K562 (cell line): Measurements from ENCODE around the gene UBE3B. TPM values are rescaled to one million over a fixed set of nuclear protein-coding genes. Genes with fewer than 3 reads are reported as not detected.

Experiments
- ATAC-seq: fragments of 200-7000 bp; cut with Tn5 transposase; 3 replicates; pipeline ENCODE4 v1.9.1; 2020; ENCODE audit warnings: moderate library complexity
- BruUV-seq: library from RNA; stranded (reverse); fragments of 400-500 nt; replicated peaks from 2 replicates; lab custom pipeline; 2021; lab: Mats Ljungman, UMichigan
- CTCF ChIA-PET: fragments of 300-600 bp; formaldehyde crosslinking; extraction: SDS; loops from one replicate; lab custom pipeline; 2021; ENCODE audit warnings: low intra/inter-chr PET ratio; lab: Yijun Ruan, JAX
- POLR2A ChIA-PET: fragments of 300-600, 350-650 bp; sonication (Branson Sonifier 250); formaldehyde crosslinking; extraction: SDS; loops from one replicate; lab custom pipeline; 2021; ENCODE audit warnings: antibody characterized with exemption, inconsistent platforms; lab: Yijun Ruan, JAX
- DNase-seq, 4 experiments: peaks; one replicate each; pipeline versions ENCODE4 v3.0.0 to v3.0.0-alpha.2; 2011 to 2018; ENCODE audit warnings: low spot score in 3 of 4, mixed read lengths in 3 of 4; ENCODE audit errors: extremely low read depth in 1 of 4
- FAIRE-seq: peaks from 2 replicates; lab custom pipeline; 2011; peaks lifted over from hg19 to GRCh38; lab: Jason Lieb, UNC
- H2AFZ ChIP-seq: 2 replicates; pipeline ENCODE4 v1.6.0; 2011; ENCODE audit warnings: low read depth, low read length, control low read depth, inconsistent platforms
- H3K27ac ChIP-seq: fragments of 200-600 bp; 3 replicates; pipeline ENCODE4 v1.8.0; 2011; ENCODE audit warnings: low read depth, mild to moderate bottlenecking, control low read depth, inconsistent platforms, low read length, moderate library complexity, mixed read lengths; ENCODE audit errors: extremely low read depth
- H3K27me3 ChIP-seq, 2 experiments: fragments of 300-600 bp in 1 of 2; 2 replicates in 1 of 2; 3 replicates in 1 of 2; pipeline versions ENCODE4 v1.6.0 to v1.8.0; 2011; ENCODE audit warnings: inconsistent platforms in 2 of 2, low read length in 2 of 2, mild to moderate bottlenecking in 1 of 2, mixed read lengths in 1 of 2, moderate library complexity in 1 of 2; ENCODE audit not compliant: control insufficient read depth in 2 of 2, insufficient read depth in 2 of 2
- H3K36me3 ChIP-seq: fragments of 300-600 bp; 3 replicates; pipeline ENCODE4 v1.8.0; 2011; ENCODE audit warnings: mild to moderate bottlenecking, low read length, inconsistent platforms; ENCODE audit not compliant: control insufficient read depth, insufficient read depth
- H3K4me1 ChIP-seq, 2 experiments: fragments of 200-600 bp in 1 of 2; replicated peaks in 1 of 2; 2 replicates in 1 of 2; 3 replicates in 1 of 2; pipeline versions ENCODE4 v1.5.1 to v1.8.0; 2011; ENCODE audit warnings: inconsistent platforms in 2 of 2, low read length in 2 of 2, mild to moderate bottlenecking in 1 of 2, mixed read lengths in 1 of 2, moderate library complexity in 1 of 2; ENCODE audit not compliant: control insufficient read depth in 2 of 2, insufficient read depth in 2 of 2
- H3K4me2 ChIP-seq: 2 replicates; pipeline ENCODE4 v1.6.1; 2011; ENCODE audit warnings: low read length, control low read depth, inconsistent platforms, mixed read lengths; ENCODE audit not compliant: insufficient read depth
- H3K4me3 ChIP-seq: fragments of 200-600 bp; sonication (generic), shearing (Covaris generic); 2 replicates; pipeline ENCODE4 v1.5.1; 2016; ENCODE audit warnings: control low read depth, inconsistent platforms
- H3K79me2 ChIP-seq: fragments of 200-600 bp; 3 replicates; pipeline ENCODE4 v1.8.0; 2011; ENCODE audit warnings: low read length, inconsistent platforms; ENCODE audit not compliant: control insufficient read depth, insufficient read depth
- H3K9ac ChIP-seq, 2 experiments: 2 replicates each; pipeline versions ENCODE4 v1.6.0 to v1.6.1; 2011; ENCODE audit warnings: low read depth in 2 of 2, low read length in 2 of 2, control low read depth in 1 of 2, inconsistent platforms in 1 of 2, mild to moderate bottlenecking in 1 of 2, mixed read lengths in 1 of 2; ENCODE audit not compliant: insufficient read depth in 1 of 2
- H3K9me1 ChIP-seq: one replicate; pipeline ENCODE4 v1.6.0; 2011; ENCODE audit warnings: inconsistent platforms, mild to moderate bottlenecking, low read length, moderate library complexity; ENCODE audit not compliant: control insufficient read depth, insufficient read depth
- H3K9me3 ChIP-seq: replicated peaks from 2 replicates; pipeline ENCODE4 v1.5.1; 2011; ENCODE audit warnings: low read depth, low read length, inconsistent platforms; ENCODE audit not compliant: control insufficient read depth, insufficient read depth
- H4K20me1 ChIP-seq: replicated peaks from 2 replicates; pipeline ENCODE4 v1.6.1; 2011; ENCODE audit warnings: low read length, inconsistent platforms, mixed read lengths; ENCODE audit not compliant: control insufficient read depth, insufficient read depth
- CBFA2T2 ChIP-seq: fragments of 450-650 bp; conservative IDR thresholded peaks from 2 replicates; pipeline ENCODE4 v1.6.1; 2017; ENCODE audit warnings: mild to moderate bottlenecking
- CCNT2 ChIP-seq: IDR thresholded peaks from 2 replicates; pipeline ENCODE4 v1.6.1; 2011; ENCODE audit warnings: borderline replicate concordance, low read depth, mild to moderate bottlenecking, moderate library complexity, mixed read lengths, low read length; ENCODE audit not compliant: insufficient read length; ENCODE audit errors: extremely low read depth
- CXXC5 ChIP-seq: fragments of 250-450 bp; sonication (Bioruptor Pico); IDR thresholded peaks from 2 replicates; pipeline ENCODE4 v1.8.0; 2022; ENCODE audit warnings: inconsistent platforms, mild to moderate bottlenecking, moderate library complexity
- NR2F6 ChIP-seq: fragments of 450-650 bp; formaldehyde crosslinking; IDR thresholded peaks from 2 replicates; pipeline ENCODE4 v1.4.0; 2020; ENCODE audit warnings: mild to moderate bottlenecking
- PCBP1 ChIP-seq: fragments of 200-400 bp; formaldehyde crosslinking; IDR thresholded peaks from 2 replicates; pipeline ENCODE4 v1.6.1; 2018; ENCODE audit warnings: mild to moderate bottlenecking, low read depth, low read length; ENCODE audit not compliant: poor library complexity, severe bottlenecking
- SIX5 ChIP-seq, 2 experiments: IDR thresholded peaks; 2 replicates each; pipeline ENCODE4 v1.6.1; 2011; ENCODE audit warnings: low read length in 2 of 2, borderline replicate concordance in 1 of 2, low read depth in 1 of 2, mild to moderate bottlenecking in 1 of 2, moderate library complexity in 1 of 2; ENCODE audit not compliant: insufficient read depth in 1 of 2
- SRSF7 ChIP-seq: fragments of 200-400 bp; formaldehyde crosslinking; optimal IDR thresholded peaks from 2 replicates; pipeline ENCODE3; 2017; ENCODE audit warnings: mild to moderate bottlenecking, low read depth, low read length
- ZNF23 ChIP-seq: fragments of 250-450 bp; sonication (Bioruptor Pico); IDR thresholded peaks from 2 replicates; pipeline ENCODE4 v1.4.0; 2020; ENCODE audit warnings: mild to moderate bottlenecking
- ZNF274 ChIP-seq: IDR thresholded peaks from 2 replicates; pipeline ENCODE4 v1.6.1; 2011; ENCODE audit warnings: low read depth, mild to moderate bottlenecking, low read length, moderate library complexity, borderline replicate concordance
- WGBS: fragments of 100-300 bp; shearing (Covaris generic); methylation state at CpG from one replicate; pipeline ENCODE4 v1.1.6; 2016; ENCODE audit warnings: low coverage, mixed read lengths; ENCODE audit not compliant: insufficient coverage; ENCODE audit errors: missing lambda C conversion rate; 5-methylcytosine and 5-hydroxymethylcytosine counted together
- in situ Hi-C: fragments of 300-500 bp; cut with MboI; formaldehyde crosslinking; loops from 4 replicates; pipeline ENCODE4 v1.15.0; 2018; ENCODE audit warnings: inconsistent platforms, mixed read lengths
- intact Hi-C: fragments of 100-400 bp; cut with micrococcal nuclease; formaldehyde crosslinking; loops from 2 replicates; pipeline ENCODE4 v1.14.2; 2022
- polyA plus RNA-seq, 8 experiments: library from polyadenylated mRNA; depleted of rRNA in 4 of 8; stranded (reverse) in 5 of 8; unstranded in 3 of 8; fragments of >200 nt; fragmentation: Nextera tagmentation in 2 of 8; fragmentation: Illumina TruSeq in 1 of 8; extraction: Ambion mirVana in 2 of 8; extraction: Trizol in 1 of 8; gene quantifications; 2 replicates each; pipeline versions ENCODE4 v1.2.1 to v1.2.3, GENCODE V29; 2011 to 2014; ENCODE audit warnings: inconsistent platforms in 1 of 8, missing spikeins in 1 of 8
- total RNA-seq, 7 experiments: library from RNA; depleted of rRNA in 6 of 7; stranded (reverse); fragments of >200 nt in 6 of 7; fragmentation: Illumina TruSeq in 2 of 7; extraction: Trizol in 2 of 7; gene quantifications; 2 replicates each; pipeline versions ENCODE4 v1.2.1 to v1.2.3, GENCODE V29; 2011 to 2021; ENCODE audit warnings: low replicate concordance in 1 of 7
- TF ChIP-seq, protein P1 (sequence below), 2 experiments: fragments of 450-650 bp in 1 of 2; sonication (generic) in 1 of 2; formaldehyde crosslinking; conservative IDR thresholded peaks; 2 replicates each; pipeline versions ENCODE4 v1.4.0 to v1.8.1; 2020 to 2022; ENCODE audit warnings: mild to moderate bottlenecking in 1 of 2, missing genetic modification reagents in 1 of 2
- TF ChIP-seq, protein P2 (sequence below): fragments of 150-350 bp; IDR thresholded peaks from 2 replicates; pipeline ENCODE4 v1.6.1; 2014; ENCODE audit warnings: low read depth, mild to moderate bottlenecking, low read length, borderline replicate concordance
- TF ChIP-seq, protein P3 (sequence below): sonication (generic); formaldehyde crosslinking; IDR thresholded peaks from 2 replicates; pipeline ENCODE4 v1.8.0; 2022; ENCODE audit warnings: missing genetic modification reagents, mild to moderate bottlenecking, moderate library complexity, borderline replicate concordance
- TF ChIP-seq, protein P4 (sequence below): fragments of 250-450 bp; sonication (Bioruptor Pico); IDR thresholded peaks from 2 replicates; pipeline ENCODE4 v1.5.0; 2020; ENCODE audit warnings: mild to moderate bottlenecking, borderline replicate concordance

The UBE3B gene
- total and polyA plus RNA-seq, 9 of the 15 experiments (the other 6 are each of a cell fraction or from before 2014, with no cell fraction given), result 7.6 to 23.6 (median 15.5) TPM

DNA sequence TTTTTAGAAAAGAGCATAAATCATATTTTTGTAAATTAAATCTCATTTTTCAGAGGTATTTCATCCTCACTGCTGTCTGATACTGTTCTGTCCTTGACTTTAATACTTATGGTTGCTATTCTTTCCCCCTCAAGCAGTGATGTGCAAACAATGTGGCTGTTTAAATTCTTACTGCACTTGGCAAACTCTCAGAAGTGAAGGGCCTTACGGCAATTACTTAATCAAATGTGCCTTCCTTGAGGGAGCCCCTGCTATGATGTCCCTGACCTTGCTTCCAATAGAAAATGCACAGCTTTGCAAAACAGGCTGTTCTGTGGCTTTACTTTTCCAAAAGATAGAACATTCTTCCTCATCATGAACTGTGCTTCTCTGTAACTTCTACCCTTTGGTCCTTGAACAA lies 35.2 kb downstream of the UBE3B start (continued):
- TF ChIP-seq, protein P1, sequence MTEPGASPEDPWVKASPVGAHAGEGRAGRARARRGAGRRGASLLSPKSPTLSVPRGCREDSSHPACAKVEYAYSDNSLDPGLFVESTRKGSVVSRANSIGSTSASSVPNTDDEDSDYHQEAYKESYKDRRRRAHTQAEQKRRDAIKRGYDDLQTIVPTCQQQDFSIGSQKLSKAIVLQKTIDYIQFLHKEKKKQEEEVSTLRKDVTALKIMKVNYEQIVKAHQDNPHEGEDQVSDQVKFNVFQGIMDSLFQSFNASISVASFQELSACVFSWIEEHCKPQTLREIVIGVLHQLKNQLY (CRISPR knock-in tag; conservative IDR thresholded peaks at IDR 0.05), result no peak

DNA sequence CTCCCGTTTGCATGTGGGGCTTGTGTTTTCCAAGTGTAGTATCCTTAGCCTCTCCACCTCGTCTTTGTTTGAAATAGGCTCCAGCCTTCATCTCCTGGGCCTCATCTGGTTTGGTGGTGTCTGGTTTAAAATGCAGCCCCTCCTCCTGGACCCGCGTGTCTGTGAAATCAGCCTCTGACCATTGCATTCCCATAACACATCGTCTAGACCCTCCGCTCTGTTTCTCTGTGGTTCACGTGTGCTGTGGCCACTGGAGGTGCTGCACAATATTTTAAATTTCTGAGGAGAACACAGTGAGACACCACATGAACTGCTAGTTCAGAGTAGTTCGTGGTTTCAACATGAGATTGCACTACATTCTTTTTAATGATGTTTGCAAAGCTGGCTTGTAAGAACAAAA lies 35.6 kb downstream of the UBE3B start:
- WGBS, result 55% methylated on average over 8 of the region's 8 CpGs
- Histone ChIP-seq H3K4me2 (no peak overlapping the region), H3K9ac (no peak overlapping the region), H3K4me3 (no peak overlapping the region), H3K36me3 (peaks cover 48% of the 10 kb centered on the region; the same call in 2 of the 3 replicates), H3K79me2 (no peaks in the 10 kb centered on the region), H3K27me3 (no peaks in the 10 kb centered on the region), H3K9me3 (no peaks in the 10 kb centered on the region), H3K9me1 (no peaks in the 10 kb centered on the region), H4K20me1 (no peaks in the 10 kb centered on the region), H3K4me1 (no peaks in the 10 kb centered on the region), H2AFZ (no peak overlapping the region), H3K27ac (no peak overlapping the region)
- ChIA-PET CTCF (no interaction called here), POLR2A (interaction anchor here (0.6 kb wide), 1 partner anchor 302 kb away, joined by 3 read pairs; no protein-coding TSS in a partner anchor)
- in situ Hi-C loops, result no loop called here
- no TSS peak for BruUV-seq
- FAIRE-seq, result no peak
- intact Hi-C loops, result loop anchor here (10.0 kb wide), 2 partner anchors 82 to 88 kb away; no protein-coding TSS in a partner anchor
- no peak for DNase-seq
- no peak for ATAC-seq
- TF ChIP-seq PCBP1, result no peak
- TF ChIP-seq, protein P2, sequence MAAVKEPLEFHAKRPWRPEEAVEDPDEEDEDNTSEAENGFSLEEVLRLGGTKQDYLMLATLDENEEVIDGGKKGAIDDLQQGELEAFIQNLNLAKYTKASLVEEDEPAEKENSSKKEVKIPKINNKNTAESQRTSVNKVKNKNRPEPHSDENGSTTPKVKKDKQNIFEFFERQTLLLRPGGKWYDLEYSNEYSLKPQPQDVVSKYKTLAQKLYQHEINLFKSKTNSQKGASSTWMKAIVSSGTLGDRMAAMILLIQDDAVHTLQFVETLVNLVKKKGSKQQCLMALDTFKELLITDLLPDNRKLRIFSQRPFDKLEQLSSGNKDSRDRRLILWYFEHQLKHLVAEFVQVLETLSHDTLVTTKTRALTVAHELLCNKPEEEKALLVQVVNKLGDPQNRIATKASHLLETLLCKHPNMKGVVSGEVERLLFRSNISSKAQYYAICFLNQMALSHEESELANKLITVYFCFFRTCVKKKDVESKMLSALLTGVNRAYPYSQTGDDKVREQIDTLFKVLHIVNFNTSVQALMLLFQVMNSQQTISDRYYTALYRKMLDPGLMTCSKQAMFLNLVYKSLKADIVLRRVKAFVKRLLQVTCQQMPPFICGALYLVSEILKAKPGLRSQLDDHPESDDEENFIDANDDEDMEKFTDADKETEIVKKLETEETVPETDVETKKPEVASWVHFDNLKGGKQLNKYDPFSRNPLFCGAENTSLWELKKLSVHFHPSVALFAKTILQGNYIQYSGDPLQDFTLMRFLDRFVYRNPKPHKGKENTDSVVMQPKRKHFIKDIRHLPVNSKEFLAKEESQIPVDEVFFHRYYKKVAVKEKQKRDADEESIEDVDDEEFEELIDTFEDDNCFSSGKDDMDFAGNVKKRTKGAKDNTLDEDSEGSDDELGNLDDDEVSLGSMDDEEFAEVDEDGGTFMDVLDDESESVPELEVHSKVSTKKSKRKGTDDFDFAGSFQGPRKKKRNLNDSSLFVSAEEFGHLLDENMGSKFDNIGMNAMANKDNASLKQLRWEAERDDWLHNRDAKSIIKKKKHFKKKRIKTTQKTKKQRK, result no peak
- TF ChIP-seq, protein P3, sequence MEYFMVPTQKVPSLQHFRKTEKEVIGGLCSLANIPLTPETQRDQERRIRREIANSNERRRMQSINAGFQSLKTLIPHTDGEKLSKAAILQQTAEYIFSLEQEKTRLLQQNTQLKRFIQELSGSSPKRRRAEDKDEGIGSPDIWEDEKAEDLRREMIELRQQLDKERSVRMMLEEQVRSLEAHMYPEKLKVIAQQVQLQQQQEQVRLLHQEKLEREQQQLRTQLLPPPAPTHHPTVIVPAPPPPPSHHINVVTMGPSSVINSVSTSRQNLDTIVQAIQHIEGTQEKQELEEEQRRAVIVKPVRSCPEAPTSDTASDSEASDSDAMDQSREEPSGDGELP (CRISPR knock-in tag), result no peak
- no peak for TF ChIP-seq NR2F6 (CRISPR knock-in tag)
- TF ChIP-seq ZNF23 (CRISPR knock-in tag), result no peak
- TF ChIP-seq, protein P4, sequence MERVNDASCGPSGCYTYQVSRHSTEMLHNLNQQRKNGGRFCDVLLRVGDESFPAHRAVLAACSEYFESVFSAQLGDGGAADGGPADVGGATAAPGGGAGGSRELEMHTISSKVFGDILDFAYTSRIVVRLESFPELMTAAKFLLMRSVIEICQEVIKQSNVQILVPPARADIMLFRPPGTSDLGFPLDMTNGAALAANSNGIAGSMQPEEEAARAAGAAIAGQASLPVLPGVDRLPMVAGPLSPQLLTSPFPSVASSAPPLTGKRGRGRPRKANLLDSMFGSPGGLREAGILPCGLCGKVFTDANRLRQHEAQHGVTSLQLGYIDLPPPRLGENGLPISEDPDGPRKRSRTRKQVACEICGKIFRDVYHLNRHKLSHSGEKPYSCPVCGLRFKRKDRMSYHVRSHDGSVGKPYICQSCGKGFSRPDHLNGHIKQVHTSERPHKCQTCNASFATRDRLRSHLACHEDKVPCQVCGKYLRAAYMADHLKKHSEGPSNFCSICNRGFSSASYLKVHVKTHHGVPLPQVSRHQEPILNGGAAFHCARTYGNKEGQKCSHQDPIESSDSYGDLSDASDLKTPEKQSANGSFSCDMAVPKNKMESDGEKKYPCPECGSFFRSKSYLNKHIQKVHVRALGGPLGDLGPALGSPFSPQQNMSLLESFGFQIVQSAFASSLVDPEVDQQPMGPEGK (CRISPR knock-in tag), result no peak
- no peak for TF ChIP-seq CBFA2T2
- no peak for TF ChIP-seq CXXC5 (CRISPR knock-in tag)
- no peak for TF ChIP-seq SRSF7
- no peak for TF ChIP-seq ZNF274
- no peak for TF ChIP-seq SIX5 (IDR thresholded peaks at IDR 0.05; ENCODE audit: borderline replicate concordance in 1 of 2, insufficient read depth in 1 of 2, low read depth in 1 of 2, low read length in 2 of 2)
- no peak for TF ChIP-seq CCNT2
